H1 (cell line): Measurements from ENCODE around the gene INTS1.

Experiments used
- CHD2 ChIP-seq: IDR thresholded peaks from 2 replicates; pipeline ENCODE4 v1.6.1; 2012; ENCODE audit warnings: low read length, improper control_type of control experiment
- CTCF ChIP-seq, 3 experiments: IDR thresholded peaks; 1 replicate in 2 of 3; 2 replicates in 1 of 3; pipeline versions ENCODE4 v1.5.1 to v1.6.1; 2011; ENCODE audit warnings: low read length in 3 of 3, mild to moderate bottlenecking in 3 of 3, inconsistent platforms in 2 of 3, low read depth in 1 of 3, moderate library complexity in 1 of 3; ENCODE audit not compliant: insufficient read depth in 1 of 3; ENCODE audit errors: control extremely low read depth in 1 of 3
- EGR1 ChIP-seq: IDR thresholded peaks from 2 replicates; pipeline ENCODE4 v1.6.1; 2011; ENCODE audit warnings: low read depth, low read length, borderline replicate concordance
- POLR2AphosphoS5 ChIP-seq: IDR thresholded peaks from 2 replicates; pipeline ENCODE4 v1.6.1; 2011; ENCODE audit warnings: low read depth, low read length
- USF2 ChIP-seq: IDR thresholded peaks from 2 replicates; pipeline ENCODE4 v1.6.1; 2011; ENCODE audit warnings: low read length, improper control_type of control experiment

DNA sequence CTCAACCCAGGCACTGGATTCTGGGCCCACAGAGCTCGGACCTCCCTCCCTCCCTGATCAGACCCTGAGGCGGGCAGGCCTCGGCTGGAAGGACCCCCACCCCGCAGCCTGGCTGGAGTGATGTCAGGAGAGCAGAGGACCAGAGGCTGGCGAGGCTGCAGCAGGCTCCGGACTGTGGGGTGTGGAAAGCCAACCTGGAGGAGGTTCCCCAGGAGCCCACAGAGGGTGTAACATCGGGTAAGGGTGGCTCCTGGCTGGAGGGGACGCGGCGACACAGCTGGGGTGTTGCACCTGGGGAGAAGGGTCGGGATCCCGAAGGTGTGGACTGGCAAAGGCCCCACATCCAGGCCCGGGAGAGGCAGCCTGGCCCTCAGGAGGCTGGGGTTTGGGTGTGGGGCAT is 36.0 kb downstream of the INTS1 start:
- no peak for TF ChIP-seq POLR2AphosphoS5
- TF ChIP-seq CHD2: no peak
- TF ChIP-seq CTCF (IDR thresholded peaks at IDR 0.05; ENCODE audit: control extremely low read depth in 1 of 3, insufficient read depth in 1 of 3, low read depth in 1 of 3, low read length in 3 of 3): no peak
- no peak for TF ChIP-seq USF2
- TF ChIP-seq EGR1: no peak
